Measurements from ENCODE around the gene GLIS1. TPM values are rescaled to one million over a fixed set of nuclear protein-coding genes. Genes with fewer than 3 reads are reported as not detected.

Gene GLIS1
- total and polyA plus RNA-seq, 2 of the 8 experiments (the other 6 are each of a cell fraction or from before 2014, with no cell fraction given): 0.15 to 0.22 TPM

GRCh38 chr1:53687901-53688300, 51.1 kb downstream of the GLIS1 start (continued):
- TF ChIP-seq RAD21 (IDR thresholded peaks at IDR 0.05 in 1 of 2, conservative IDR thresholded peaks at IDR 0.05 in 1 of 2; ENCODE audit: low read depth in 2 of 2, low read length in 2 of 2): no peak

All from H1 (cell line).